Embryonic facial prominence (tissue), 1 donor: Measurements from ENCODE around the gene RGL1.

Experiments
- DNase-seq: peaks from one replicate; pipeline ENCODE4 v3.0.0-alpha.2; 2016; ENCODE audit errors: extremely low spot score

The RGL1 gene

GRCh38 chr1:183864611-183865010 lies 59.7 kb downstream of the RGL1 start:
- no peak for DNase-seq

DNA sequence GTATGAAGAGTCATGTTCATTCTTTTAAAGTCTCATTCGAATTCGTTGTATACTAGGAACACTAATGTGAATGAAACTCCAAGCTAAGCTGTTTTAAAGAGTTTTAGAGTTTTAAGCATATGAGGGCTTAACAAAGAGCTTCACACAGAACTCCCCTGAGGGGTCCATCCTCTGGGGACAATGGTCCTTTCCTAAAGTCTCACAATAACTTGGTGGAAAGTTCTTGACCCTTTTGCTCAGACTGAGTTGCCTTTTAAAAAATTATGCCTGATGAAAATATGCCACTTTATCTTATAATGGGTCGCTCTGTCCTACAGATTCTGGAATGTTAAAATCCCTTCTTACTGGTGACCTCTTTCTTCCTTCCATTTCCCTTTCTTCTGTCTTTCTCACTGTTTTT lies 64.3 kb downstream of the RGL1 start:
- DNase-seq = no peak

DNA sequence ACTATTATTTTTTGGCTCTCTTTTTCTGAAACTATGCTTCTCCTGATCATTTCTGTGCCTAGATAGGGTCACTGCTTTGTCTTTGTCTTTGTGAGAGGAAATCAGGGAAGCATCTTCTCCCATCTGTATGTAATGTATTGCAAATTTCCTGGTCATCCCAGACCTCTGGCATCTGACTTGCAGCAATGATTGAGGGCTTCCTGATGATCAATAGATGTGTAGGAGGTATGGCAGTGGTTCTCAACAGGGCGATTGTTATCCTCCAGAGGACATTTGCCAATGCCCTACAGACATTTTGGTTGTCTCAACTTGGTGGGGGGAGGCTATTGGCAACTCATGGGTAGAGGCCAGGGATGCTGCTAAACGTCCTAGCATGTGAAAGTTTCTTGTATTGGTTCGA lies 64.7 kb downstream of the RGL1 start:
- DNase-seq = no peak

DNA sequence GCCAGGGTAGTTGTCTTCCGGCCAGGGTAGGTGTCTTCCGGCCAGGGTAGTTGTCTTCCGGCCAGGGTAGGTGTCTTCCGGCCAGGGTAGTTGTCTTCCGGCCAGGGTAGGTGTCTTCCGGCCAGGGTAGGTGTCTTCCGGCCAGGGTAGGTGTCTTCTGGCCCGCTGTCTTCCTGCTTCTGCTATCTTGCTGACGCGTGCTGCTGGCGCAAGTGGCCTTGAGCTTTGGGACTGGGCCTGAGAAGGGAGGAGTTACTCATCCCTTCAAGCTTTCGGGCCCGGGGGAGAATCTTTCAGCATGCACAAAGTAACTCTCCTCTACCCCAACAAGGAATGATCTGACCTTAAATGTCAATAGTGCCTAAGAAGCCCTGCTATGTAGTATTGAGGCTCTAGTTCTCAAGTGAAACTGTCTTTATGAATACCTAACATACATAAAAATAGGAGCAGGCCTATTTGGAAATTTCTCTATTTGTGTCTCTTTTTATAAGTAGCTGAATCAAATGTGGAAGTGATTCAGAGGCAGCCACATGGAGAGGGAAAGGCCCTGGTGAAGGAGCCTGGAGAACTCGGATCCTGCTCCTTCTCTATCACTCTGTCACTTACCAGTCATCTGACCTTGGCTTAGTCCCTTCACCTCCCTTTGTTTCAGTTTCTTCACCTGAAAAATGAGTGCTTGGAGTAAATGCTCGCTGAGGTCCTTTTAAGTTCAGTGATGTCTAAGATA lies 65.6 kb downstream of the RGL1 start:
- no peak for DNase-seq

DNA sequence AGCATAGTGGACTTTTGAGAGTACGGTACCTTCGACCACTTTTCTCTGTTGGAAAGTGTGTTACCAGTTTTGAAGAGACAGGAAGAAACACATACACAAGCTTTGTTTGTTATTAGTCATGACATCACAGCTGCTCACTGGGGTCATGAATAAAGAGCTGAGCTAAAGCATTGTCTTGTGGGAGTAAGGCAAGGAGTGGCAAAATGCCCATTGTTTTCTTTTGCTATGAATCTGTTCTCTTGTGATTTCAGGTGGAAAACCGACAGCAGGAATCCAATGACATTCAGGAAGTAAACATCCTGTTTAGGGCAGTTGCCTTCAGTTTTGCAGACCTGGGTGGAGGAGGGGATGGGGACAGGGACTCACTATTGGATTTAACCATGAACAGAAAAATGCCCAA lies 66.2 kb downstream of the RGL1 start:
- DNase-seq = peak; percentile 22

GRCh38 chr1:183871601-183872000 lies 66.7 kb downstream of the RGL1 start:
- peak; percentile 27 for DNase-seq

- DNase-seq = no peak
Observed at GRCh38 chr1:183872403-183872802, 67.5 kb downstream of the RGL1 start.

DNA sequence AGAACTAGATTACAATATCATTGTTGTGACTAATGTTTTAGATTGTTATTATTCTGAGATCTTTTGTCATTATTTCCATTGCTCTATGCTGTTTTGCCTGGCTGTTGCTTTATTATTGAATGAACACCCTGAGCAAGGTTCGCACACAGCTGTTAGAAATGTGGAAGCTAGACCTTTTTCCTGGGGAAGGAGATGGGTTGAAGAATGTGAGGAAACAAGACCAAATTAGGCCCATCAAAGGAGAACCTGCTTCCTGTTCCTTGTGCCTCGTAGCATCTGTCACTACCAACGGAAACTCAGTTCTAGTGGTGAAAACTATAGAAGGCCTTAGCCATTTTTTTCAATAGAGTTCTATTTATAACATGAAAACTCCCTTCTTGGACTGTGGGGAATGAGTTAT lies 68.7 kb downstream of the RGL1 start:
- DNase-seq = no peak

DNA sequence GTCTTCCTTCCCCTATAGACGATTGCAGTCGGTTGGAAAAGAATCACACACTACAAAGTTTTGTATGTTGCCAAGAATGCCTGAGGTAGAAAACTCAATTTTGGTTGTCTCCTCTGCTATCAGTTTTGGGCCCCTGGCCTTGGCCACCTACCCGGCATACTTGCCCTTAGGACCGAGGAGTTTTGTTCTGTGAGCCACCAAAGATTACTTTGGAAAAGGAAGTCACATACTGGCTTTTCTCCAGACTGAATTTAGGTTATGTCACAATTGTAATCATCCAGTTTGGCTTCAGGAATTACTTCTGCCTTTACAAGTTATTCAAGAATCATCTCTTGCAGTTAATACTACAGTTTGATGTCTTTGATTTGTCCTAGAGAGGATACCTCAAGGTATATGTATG lies 71.4 kb downstream of the RGL1 start:
- DNase-seq = no peak

DNA sequence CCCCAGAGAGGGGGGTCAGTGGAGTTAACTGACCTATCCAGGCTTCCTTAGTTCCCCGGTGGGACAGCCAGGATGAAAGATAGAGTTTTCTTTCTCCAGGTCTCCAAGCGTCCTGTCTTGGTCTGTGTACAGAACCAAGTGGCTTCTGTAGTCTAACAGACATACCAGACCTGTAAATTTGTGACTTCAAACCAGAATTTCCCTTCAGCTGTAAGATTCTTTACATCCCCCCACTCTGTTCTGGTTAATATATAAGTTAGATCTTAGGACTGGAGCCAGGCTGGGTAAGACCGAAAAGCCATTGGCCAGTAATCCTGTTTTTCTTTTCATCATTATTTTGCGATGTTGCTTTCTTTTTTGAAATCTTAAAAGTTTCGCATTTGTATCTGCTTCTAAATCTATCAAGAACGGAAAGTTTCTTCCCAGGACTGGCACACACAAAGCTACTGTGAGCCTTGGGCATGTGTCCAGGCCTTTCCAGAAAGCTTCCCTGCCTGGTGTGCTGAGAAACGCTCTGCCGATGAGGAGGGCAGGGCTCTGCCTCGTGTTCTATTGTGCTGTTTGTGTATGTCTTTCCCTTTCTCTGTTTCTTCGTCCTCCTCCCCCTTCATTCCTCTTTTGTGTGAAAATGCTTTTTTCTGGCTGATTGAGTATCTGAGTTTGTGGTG lies 72.3 kb downstream of the RGL1 start:
- DNase-seq = no peak

DNA sequence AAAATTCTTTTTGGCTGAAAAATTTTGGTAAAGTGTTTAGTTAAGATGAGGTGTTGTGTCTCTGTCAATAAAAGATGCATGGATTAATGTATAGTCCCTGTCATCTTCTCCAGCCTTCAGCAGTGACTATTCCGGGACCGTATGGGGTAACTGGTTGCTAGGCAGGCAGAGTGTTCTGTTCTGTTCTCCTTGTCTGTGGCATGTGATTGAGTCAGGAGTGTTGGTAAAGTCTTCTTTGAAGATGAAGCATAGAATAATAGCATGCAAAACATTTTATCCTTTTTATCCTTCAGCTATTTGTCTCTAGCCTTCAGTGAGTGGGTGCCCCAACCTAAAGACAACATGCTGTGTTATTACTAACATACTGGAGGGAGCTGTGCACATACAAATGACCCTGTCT lies 74.6 kb downstream of the RGL1 start:
- DNase-seq = no peak

DNA sequence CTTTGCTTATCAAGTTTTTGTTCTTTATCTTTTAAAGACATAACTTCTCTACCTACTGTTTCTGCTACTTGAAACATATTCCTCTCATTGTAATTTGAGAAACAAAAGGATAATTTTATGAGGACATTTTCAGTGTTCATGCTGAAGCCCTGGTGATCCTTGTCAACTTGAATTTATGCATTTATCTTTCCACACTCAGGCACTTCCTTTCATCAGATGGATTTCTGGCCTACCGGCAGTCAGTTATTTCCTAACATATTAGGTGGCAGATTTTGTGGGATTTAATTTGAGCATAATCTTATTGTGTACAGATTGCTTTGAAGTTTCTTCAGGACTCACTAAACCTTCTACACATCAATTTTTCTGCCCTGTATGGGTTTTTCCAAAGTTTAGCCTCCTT lies 75.0 kb downstream of the RGL1 start:
- DNase-seq = no peak

DNA sequence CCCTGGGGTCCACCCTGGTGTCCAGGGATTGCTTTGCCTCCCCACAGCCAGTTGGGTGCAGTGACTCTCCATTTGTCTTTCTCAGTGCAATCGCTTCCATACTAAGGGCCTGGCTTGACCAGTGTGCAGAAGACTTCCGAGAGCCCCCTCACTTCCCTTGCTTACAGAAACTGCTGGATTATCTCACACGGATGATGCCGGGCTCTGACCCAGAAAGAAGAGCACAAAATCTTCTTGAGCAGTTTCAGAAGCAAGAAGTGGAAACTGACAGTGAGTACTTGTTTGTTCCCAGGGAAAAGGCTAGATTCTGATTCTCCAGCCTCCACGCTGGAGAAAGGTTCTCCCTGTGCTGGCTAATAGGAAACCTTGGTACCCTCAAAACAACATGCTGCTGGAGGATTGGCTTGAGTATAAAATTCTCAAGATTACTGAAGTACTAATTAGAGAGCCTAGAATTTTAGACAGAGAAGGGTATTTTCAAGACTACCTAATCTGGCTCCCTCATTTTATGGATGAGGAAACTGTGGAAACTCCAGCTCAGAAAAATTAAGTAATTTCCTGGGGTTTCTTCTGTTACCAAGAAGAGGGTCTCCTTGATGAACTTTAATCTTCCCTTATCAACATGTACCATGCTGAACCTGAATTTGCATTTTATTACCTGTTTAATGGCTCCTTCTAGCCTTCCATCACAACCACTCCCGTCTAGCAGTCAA lies 75.8 kb downstream of the RGL1 start:
- DNase-seq = no peak

DNA sequence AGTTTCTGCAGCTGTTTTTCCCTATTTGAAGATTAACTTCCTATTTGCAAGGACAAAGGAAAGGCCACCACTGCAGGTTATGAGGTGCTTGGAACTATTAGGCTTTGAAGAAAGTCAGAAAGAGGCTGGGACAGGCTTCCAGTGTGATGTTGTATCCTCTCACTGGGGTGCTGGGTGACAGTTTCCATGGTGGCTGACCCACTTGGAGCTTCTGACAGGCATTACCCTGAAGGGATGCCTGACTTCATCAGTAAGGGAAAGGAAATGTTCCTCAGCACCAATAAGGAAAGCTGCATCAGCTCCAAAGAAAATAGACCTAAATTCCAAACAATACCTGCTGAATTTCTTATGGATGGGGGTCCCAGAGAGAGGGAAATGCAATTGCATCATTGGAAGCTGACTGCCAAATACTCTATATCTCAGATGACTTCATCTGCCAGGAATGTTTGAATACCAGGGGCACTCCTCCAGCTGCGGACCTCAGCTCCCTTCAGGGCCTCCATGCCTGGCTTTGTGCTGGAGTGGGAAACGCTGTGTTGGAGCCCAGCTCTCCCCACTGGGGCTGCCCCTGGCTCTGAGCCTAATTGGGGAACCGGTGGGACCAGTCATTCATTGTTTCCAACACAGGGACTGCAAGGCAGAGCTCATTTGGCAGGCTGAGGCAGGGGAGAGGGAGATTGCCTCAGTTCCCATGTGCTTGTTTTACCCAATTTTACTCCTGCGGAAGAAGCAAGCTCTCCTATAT lies 76.6 kb downstream of the RGL1 start:
- peak; percentile 83 for DNase-seq

DNA sequence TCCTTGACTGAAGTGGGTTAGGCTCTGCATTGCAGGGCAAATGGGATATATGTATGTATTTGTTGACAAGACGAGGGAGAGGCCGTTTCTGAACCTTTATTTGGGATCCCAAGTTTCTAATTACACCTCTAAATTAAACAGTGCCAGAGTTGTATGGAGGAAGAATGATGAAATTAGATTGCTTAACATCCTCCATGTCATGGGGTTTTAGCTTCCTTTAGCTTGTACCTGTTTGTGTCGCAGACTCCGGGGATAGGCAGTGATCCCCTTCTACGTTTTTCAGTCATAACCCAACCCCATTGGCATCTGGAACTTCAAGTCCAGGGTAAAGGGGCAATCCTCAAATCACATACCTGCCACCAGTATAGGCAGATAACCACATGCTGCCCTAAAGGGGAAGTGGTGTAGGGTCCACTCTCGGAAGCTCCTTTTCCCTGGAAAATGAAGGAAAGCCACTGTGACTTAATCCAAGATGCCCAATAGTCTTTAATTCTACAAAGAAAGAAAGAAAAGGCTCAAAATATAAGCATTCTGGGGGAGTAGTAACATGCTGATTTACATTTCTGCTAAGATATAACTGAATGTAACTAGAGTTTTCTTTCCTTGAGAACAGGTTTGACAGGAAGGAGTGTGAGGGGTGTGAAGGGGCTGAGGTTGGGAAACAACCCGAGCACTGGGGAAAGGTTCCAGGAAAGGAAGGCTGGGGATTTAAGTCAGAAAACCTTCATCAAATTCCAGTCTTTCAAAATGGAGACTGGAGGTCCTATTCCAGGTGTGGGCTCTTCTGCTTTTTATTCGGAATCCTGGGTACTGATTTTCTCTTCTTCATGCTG lies 77.6 kb downstream of the RGL1 start:
- DNase-seq = no peak

DNA sequence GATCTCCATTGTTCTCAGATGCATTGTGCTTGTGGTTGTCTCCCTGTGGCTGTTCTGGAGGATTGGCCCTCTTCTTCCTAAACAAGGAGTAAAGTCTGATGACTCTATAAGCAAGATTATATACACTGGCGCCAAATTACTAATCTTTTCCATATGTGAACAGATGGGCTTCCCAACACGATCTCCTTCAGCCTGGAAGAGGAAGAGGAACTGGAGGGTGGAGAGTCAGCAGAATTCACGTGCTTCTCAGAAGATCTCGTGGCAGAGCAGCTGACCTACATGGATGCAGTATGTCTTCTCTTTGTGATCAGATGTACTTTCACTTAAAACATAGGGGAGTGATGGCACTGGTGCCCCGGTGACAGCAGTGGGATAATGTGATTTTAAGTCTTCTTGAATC lies 78.7 kb downstream of the RGL1 start:
- DNase-seq = no peak

- no peak for DNase-seq
Observed at GRCh38 chr1:183884526-183884925, 79.6 kb downstream of the RGL1 start.

- no peak for DNase-seq
Observed at GRCh38 chr1:183885142-183885735, 80.3 kb downstream of the RGL1 start.

DNA sequence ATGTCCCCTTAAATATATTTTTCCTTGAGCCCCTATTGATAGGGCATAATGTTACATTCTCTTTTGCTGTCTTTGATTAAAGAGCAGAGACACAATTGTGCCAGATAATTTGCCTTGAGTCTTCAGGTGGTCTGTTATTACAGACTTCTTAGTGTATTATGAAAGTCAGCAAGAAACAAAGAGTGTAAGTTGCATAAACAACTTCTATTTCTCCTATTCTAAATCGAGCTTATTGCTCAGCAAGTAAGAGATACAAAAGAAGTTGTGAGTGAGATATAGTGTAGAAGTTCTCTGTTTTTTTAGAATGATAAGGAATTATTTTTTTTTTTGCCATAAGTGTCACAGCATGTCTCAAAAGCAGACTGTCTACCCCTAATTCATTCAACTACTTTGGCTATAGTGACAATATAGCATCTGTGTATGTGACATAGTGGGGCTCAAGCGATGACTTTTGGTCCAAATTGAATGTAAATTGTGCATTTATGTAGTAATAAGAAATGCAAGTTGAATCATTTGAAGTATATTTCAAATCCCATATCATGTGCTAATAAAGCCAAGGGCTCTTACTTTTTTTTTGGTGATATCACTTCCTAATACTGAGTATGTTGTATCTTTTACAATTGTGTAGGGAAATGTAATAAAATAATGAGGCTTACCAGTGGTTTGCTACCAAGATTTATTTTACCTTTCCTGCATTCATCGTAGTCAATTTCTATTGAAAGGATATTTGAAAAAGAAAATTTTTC lies 81.3 kb downstream of the RGL1 start:
- no peak for DNase-seq

- no peak for DNase-seq
Observed at GRCh38 chr1:183886853-183887252, 81.9 kb downstream of the RGL1 start.
